ENCODE measurements around the gene PAK1.

DNA sequence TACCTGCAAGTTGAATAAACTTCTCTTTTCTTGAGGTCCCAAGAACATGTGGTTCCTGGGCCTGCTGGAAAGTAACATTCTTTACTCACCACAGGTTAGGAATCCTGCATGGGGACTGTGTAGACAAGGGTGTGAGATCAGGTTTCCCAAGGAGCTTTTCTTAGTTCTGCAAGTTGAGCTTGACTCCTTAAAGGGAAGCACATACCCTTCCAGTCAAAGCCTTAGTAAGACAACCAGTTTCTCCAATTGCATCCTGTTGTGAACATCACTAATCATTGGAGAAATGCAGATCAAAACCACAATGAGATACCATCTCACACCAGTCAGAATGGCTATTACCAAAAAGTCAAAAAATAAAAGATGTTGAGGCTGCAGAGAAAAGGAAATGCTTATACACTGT lies 48.3 kb upstream of the PAK1 start:
- TF ChIP-seq, protein P1, sequence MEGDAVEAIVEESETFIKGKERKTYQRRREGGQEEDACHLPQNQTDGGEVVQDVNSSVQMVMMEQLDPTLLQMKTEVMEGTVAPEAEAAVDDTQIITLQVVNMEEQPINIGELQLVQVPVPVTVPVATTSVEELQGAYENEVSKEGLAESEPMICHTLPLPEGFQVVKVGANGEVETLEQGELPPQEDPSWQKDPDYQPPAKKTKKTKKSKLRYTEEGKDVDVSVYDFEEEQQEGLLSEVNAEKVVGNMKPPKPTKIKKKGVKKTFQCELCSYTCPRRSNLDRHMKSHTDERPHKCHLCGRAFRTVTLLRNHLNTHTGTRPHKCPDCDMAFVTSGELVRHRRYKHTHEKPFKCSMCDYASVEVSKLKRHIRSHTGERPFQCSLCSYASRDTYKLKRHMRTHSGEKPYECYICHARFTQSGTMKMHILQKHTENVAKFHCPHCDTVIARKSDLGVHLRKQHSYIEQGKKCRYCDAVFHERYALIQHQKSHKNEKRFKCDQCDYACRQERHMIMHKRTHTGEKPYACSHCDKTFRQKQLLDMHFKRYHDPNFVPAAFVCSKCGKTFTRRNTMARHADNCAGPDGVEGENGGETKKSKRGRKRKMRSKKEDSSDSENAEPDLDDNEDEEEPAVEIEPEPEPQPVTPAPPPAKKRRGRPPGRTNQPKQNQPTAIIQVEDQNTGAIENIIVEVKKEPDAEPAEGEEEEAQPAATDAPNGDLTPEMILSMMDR (conservative IDR thresholded peaks at IDR 0.05), result no peak
- no peak for TF ChIP-seq EZH2 (IDR thresholded peaks at IDR 0.05; ENCODE audit: low read depth)
